ENCODE measurements around the gene ADAMTS14. TPM values are rescaled to one million over a fixed set of nuclear protein-coding genes. Genes with fewer than 3 reads are reported as not detected.

Gene ADAMTS14
- total RNA-seq, 1 experiment from 2014 or later: 2.1 TPM

DNA sequence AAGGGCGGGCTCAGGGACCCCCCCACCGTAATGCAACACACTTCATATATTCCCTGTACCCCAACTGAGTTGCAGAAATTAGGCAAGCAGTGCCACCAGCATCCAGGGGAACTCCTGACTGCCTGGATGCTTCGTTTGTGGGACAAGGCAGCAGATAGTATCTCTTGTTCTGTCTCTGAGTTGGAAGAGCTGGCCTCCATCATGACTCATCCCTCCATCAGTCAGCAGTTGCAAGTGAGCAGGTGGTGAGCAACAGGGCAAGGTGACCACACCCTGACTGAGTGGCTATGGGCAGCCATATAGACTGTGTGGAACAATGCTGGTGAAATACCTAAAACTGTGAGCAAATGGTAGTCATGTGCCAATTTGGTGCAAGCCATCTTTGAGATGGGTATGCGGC is 22.8 kb upstream of the ADAMTS14 start:
- ChIA-PET CTCF (no interaction called here), POLR2A (no interaction called here)
- DNase-seq (ENCODE audit: low spot score) (no peak), ATAC-seq (no peak)
- Mint-ChIP-seq H3K4me3 (no peak overlapping the region), H3K27me3 (ENCODE audit: low read depth) (peaks cover 6% of the 10 kb centered on the region), H3K9me3 (peaks cover 67% of the 10 kb centered on the region), H3K4me1 (peaks cover 3% of the 10 kb centered on the region; the same call in 1 of the 2 replicates), H3K27ac (no peak overlapping the region), H3K36me3 (peaks cover 37% of the 10 kb centered on the region)
- no peak for TF ChIP-seq GTF2I (CRISPR knock-in tag; conservative IDR thresholded peaks at IDR 0.05)
- no peak for TF ChIP-seq ESRRA (CRISPR knock-in tag; IDR thresholded peaks at IDR 0.05; ENCODE audit: borderline replicate concordance)
- no peak for TF ChIP-seq TP53 (CRISPR knock-in tag; IDR thresholded peaks at IDR 0.05)
- TF ChIP-seq, protein P1, sequence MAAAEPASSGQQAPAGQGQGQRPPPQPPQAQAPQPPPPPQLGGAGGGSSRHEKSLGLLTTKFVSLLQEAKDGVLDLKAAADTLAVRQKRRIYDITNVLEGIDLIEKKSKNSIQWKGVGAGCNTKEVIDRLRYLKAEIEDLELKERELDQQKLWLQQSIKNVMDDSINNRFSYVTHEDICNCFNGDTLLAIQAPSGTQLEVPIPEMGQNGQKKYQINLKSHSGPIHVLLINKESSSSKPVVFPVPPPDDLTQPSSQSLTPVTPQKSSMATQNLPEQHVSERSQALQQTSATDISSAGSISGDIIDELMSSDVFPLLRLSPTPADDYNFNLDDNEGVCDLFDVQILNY (CRISPR knock-in tag; IDR thresholded peaks at IDR 0.05): no peak
- TF ChIP-seq, protein P2, sequence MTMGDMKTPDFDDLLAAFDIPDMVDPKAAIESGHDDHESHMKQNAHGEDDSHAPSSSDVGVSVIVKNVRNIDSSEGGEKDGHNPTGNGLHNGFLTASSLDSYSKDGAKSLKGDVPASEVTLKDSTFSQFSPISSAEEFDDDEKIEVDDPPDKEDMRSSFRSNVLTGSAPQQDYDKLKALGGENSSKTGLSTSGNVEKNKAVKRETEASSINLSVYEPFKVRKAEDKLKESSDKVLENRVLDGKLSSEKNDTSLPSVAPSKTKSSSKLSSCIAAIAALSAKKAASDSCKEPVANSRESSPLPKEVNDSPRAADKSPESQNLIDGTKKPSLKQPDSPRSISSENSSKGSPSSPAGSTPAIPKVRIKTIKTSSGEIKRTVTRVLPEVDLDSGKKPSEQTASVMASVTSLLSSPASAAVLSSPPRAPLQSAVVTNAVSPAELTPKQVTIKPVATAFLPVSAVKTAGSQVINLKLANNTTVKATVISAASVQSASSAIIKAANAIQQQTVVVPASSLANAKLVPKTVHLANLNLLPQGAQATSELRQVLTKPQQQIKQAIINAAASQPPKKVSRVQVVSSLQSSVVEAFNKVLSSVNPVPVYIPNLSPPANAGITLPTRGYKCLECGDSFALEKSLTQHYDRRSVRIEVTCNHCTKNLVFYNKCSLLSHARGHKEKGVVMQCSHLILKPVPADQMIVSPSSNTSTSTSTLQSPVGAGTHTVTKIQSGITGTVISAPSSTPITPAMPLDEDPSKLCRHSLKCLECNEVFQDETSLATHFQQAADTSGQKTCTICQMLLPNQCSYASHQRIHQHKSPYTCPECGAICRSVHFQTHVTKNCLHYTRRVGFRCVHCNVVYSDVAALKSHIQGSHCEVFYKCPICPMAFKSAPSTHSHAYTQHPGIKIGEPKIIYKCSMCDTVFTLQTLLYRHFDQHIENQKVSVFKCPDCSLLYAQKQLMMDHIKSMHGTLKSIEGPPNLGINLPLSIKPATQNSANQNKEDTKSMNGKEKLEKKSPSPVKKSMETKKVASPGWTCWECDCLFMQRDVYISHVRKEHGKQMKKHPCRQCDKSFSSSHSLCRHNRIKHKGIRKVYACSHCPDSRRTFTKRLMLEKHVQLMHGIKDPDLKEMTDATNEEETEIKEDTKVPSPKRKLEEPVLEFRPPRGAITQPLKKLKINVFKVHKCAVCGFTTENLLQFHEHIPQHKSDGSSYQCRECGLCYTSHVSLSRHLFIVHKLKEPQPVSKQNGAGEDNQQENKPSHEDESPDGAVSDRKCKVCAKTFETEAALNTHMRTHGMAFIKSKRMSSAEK (CRISPR knock-in tag; IDR thresholded peaks at IDR 0.05; ENCODE audit: borderline replicate concordance): no peak
- no peak for TF ChIP-seq ZNF219 (CRISPR knock-in tag; IDR thresholded peaks at IDR 0.05; ENCODE audit: borderline replicate concordance)
- TF ChIP-seq, protein P3, sequence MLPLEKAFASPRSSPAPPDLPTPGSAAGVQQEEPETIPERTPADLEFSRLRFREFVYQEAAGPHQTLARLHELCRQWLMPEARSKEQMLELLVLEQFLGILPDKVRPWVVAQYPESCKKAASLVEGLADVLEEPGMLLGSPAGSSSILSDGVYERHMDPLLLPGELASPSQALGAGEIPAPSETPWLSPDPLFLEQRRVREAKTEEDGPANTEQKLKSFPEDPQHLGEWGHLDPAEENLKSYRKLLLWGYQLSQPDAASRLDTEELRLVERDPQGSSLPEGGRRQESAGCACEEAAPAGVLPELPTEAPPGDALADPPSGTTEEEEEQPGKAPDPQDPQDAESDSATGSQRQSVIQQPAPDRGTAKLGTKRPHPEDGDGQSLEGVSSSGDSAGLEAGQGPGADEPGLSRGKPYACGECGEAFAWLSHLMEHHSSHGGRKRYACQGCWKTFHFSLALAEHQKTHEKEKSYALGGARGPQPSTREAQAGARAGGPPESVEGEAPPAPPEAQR (CRISPR knock-in tag; IDR thresholded peaks at IDR 0.05): no peak

DNA sequence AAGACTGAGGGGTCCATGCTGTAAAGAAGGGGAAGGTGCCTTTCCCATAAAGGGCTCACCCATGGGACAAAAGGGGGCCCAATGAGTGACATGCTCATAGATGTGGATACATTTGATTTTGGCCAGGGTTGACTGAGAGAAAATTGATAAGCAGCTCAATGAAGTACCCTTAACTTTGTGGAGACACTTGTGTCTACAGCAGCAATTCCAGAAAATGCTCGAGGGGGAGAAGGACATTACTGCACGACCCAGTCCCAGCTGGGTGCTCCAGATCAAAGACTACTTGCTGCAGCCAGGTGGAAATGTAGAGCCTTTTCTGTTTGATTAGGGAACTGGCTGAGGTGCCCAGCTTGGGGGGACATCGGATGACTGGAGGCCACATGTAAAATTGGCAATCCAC is 22.2 kb upstream of the ADAMTS14 start:
- ChIA-PET CTCF (no interaction called here), POLR2A (no interaction called here)
- Mint-ChIP-seq H3K27ac (no peak overlapping the region), H3K36me3 (peaks cover 37% of the 10 kb centered on the region), H3K4me3 (no peak overlapping the region), H3K4me1 (no peaks in the 10 kb centered on the region), H3K9me3 (peaks cover 65% of the 10 kb centered on the region), H3K27me3 (ENCODE audit: low read depth) (peaks cover 4% of the 10 kb centered on the region)
- DNase-seq (ENCODE audit: low spot score): no peak
- TF ChIP-seq SOX15 (CRISPR knock-in tag; IDR thresholded peaks at IDR 0.05): no peak
- TF ChIP-seq, protein P4, sequence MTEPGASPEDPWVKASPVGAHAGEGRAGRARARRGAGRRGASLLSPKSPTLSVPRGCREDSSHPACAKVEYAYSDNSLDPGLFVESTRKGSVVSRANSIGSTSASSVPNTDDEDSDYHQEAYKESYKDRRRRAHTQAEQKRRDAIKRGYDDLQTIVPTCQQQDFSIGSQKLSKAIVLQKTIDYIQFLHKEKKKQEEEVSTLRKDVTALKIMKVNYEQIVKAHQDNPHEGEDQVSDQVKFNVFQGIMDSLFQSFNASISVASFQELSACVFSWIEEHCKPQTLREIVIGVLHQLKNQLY (CRISPR knock-in tag; IDR thresholded peaks at IDR 0.05): no peak
- TF ChIP-seq, protein P5, sequence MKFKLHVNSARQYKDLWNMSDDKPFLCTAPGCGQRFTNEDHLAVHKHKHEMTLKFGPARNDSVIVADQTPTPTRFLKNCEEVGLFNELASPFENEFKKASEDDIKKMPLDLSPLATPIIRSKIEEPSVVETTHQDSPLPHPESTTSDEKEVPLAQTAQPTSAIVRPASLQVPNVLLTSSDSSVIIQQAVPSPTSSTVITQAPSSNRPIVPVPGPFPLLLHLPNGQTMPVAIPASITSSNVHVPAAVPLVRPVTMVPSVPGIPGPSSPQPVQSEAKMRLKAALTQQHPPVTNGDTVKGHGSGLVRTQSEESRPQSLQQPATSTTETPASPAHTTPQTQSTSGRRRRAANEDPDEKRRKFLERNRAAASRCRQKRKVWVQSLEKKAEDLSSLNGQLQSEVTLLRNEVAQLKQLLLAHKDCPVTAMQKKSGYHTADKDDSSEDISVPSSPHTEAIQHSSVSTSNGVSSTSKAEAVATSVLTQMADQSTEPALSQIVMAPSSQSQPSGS (CRISPR knock-in tag; IDR thresholded peaks at IDR 0.05; ENCODE audit: borderline replicate concordance, low read depth): no peak
- ATAC-seq: no peak

DNA sequence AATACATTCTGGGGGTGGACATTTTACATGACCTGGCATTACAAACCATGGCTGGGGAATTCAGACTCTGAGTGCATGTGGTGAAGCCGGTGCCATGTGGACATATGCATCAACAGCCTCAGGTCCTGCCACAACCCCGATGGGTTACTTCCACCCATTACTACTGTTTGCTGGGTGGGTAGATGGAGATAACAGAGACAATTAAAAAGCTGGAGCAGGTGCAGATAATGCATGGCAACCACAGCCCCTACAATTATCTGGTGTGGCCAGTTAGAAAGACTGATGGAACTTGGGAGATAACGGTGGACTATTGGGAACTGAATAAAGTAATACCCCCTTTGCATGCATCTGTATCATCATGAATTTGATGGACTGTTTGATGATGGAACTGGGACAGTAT is 21.6 kb upstream of the ADAMTS14 start:
- H3K4me3 Mint-ChIP-seq: no peak overlapping the region
- H3K36me3 Mint-ChIP-seq: peaks cover 37% of the 10 kb centered on the region
- no peaks in the 10 kb centered on the region for H3K4me1 Mint-ChIP-seq
- H3K27ac Mint-ChIP-seq: no peak overlapping the region
- peaks cover 65% of the 10 kb centered on the region for H3K9me3 Mint-ChIP-seq
- no peak for DNase-seq (ENCODE audit: low spot score)
- H3K27me3 Mint-ChIP-seq (ENCODE audit: low read depth): peaks cover 4% of the 10 kb centered on the region
- ATAC-seq: no peak
- ChIA-PET CTCF (no interaction called here), POLR2A (no interaction called here)
- TF ChIP-seq, protein P4 (CRISPR knock-in tag; IDR thresholded peaks at IDR 0.05): no peak
- TF ChIP-seq, protein P6, sequence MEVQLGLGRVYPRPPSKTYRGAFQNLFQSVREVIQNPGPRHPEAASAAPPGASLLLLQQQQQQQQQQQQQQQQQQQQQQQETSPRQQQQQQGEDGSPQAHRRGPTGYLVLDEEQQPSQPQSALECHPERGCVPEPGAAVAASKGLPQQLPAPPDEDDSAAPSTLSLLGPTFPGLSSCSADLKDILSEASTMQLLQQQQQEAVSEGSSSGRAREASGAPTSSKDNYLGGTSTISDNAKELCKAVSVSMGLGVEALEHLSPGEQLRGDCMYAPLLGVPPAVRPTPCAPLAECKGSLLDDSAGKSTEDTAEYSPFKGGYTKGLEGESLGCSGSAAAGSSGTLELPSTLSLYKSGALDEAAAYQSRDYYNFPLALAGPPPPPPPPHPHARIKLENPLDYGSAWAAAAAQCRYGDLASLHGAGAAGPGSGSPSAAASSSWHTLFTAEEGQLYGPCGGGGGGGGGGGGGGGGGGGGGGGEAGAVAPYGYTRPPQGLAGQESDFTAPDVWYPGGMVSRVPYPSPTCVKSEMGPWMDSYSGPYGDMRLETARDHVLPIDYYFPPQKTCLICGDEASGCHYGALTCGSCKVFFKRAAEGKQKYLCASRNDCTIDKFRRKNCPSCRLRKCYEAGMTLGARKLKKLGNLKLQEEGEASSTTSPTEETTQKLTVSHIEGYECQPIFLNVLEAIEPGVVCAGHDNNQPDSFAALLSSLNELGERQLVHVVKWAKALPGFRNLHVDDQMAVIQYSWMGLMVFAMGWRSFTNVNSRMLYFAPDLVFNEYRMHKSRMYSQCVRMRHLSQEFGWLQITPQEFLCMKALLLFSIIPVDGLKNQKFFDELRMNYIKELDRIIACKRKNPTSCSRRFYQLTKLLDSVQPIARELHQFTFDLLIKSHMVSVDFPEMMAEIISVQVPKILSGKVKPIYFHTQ (CRISPR knock-in tag; IDR thresholded peaks at IDR 0.05): no peak
- TF ChIP-seq, protein P7, sequence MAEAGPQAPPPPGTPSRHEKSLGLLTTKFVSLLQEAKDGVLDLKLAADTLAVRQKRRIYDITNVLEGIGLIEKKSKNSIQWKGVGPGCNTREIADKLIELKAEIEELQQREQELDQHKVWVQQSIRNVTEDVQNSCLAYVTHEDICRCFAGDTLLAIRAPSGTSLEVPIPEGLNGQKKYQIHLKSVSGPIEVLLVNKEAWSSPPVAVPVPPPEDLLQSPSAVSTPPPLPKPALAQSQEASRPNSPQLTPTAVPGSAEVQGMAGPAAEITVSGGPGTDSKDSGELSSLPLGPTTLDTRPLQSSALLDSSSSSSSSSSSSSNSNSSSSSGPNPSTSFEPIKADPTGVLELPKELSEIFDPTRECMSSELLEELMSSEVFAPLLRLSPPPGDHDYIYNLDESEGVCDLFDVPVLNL (CRISPR knock-in tag; IDR thresholded peaks at IDR 0.05; ENCODE audit: borderline replicate concordance, low read depth): no peak
- TF ChIP-seq CREB1 (CRISPR knock-in tag; IDR thresholded peaks at IDR 0.05): no peak
- TF ChIP-seq, protein P8, sequence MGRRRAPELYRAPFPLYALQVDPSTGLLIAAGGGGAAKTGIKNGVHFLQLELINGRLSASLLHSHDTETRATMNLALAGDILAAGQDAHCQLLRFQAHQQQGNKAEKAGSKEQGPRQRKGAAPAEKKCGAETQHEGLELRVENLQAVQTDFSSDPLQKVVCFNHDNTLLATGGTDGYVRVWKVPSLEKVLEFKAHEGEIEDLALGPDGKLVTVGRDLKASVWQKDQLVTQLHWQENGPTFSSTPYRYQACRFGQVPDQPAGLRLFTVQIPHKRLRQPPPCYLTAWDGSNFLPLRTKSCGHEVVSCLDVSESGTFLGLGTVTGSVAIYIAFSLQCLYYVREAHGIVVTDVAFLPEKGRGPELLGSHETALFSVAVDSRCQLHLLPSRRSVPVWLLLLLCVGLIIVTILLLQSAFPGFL (CRISPR knock-in tag; IDR thresholded peaks at IDR 0.05; ENCODE audit: borderline replicate concordance): no peak
- TF ChIP-seq, protein P9, sequence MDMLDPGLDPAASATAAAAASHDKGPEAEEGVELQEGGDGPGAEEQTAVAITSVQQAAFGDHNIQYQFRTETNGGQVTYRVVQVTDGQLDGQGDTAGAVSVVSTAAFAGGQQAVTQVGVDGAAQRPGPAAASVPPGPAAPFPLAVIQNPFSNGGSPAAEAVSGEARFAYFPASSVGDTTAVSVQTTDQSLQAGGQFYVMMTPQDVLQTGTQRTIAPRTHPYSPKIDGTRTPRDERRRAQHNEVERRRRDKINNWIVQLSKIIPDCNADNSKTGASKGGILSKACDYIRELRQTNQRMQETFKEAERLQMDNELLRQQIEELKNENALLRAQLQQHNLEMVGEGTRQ (CRISPR knock-in tag; IDR thresholded peaks at IDR 0.05): no peak

Data from WTC11 (cell line).